Activated CD4-positive, alpha-beta T cell treated with anti-CD3 and anti-CD28 coated beads for 36 hours (primary cell): ENCODE data around the gene ALX4. TPM values are rescaled to one million over a fixed set of nuclear protein-coding genes. Genes with fewer than 3 reads are reported as not detected.
A peak's percentile ranks its signal among the peaks of the same experiment; 100 is the strongest.

Source experiments
- ATAC-seq: fragments of 200-7000 bp; cut with Tn5 transposase; one replicate; pipeline ENCODE4 v1.10.0; 2021; ENCODE audit warnings: mild to moderate bottlenecking, moderate library complexity
- CTCF ChIA-PET: fragments of 350-600 bp; sonication (Branson Sonifier 250); formaldehyde crosslinking; loops from one replicate; lab custom pipeline; 2021; ENCODE audit warnings: antibody characterized with exemption; lab: Charles Lee
- POLR2A ChIA-PET: fragments of 350-600 bp; sonication (Branson Sonifier 250); formaldehyde crosslinking; loops from one replicate; lab custom pipeline; 2021; ENCODE audit warnings: antibody characterized with exemption, inconsistent platforms; lab: Charles Lee
- DNase-seq: peaks from one replicate; pipeline ENCODE4 v3.0.0-alpha.2; 2020
- H3K27ac Mint-ChIP-seq: one replicate; pipeline ENCODE4 v1.8.0; 2021; ENCODE audit warnings: mixed read lengths
- H3K27me3 Mint-ChIP-seq: one replicate; pipeline ENCODE4 v1.8.0; 2021; ENCODE audit warnings: mixed read lengths
- H3K36me3 Mint-ChIP-seq: one replicate; pipeline ENCODE4 v1.8.0; 2021; ENCODE audit warnings: low read depth, mixed read lengths
- H3K4me1 Mint-ChIP-seq: one replicate; pipeline ENCODE4 v1.8.0; 2021; ENCODE audit warnings: mixed read lengths
- H3K4me3 Mint-ChIP-seq: one replicate; pipeline ENCODE4 v1.8.0; 2021; ENCODE audit warnings: mild to moderate bottlenecking, moderate library complexity, mixed read lengths
- H3K9me3 Mint-ChIP-seq: one replicate; pipeline ENCODE4 v1.8.0; 2021; ENCODE audit warnings: low read depth, mixed read lengths
- intact Hi-C, 2 experiments: fragments of 100-400 bp; cut with DNase I in 1 of 2; cut with micrococcal nuclease in 1 of 2; formaldehyde crosslinking; loops; one replicate each; pipeline versions ENCODE4 v1.14.2 to v1.15.1; 2022 to 2024; cut with DNase I, micrococcal nuclease
- total RNA-seq, 2 experiments: library from RNA; stranded (reverse); gene quantifications; one replicate each; pipeline ENCODE4 v1.2.3, GENCODE V29; 2021

Gene ALX4
- total RNA-seq, 2 experiments from 2014 or later: not detected

DNA sequence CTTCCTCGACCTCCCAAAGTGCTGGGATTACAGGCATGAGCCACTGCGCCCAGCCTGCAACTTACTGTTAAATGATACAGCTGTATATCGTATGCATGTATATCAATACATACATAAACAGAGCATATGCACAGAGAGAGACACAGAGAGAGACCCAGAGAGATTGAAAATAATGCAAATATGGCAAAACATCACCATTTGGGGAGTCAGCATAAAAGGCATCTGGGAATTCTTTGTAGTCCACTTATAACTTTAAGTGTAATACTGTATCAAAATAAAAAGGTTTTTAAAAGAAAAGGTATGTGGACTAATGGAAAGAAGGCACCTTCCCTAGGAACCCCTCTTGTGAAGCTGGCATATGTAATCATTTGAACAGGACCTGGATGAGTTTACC, 21.8 kb downstream of the ALX4 start:
- POLR2A ChIA-PET: no interaction called here
- Mint-ChIP-seq H3K27ac (no peak overlapping the region), H3K27me3 (peaks cover 2% of the 10 kb centered on the region), H3K36me3 (no peaks in the 10 kb centered on the region), H3K9me3 (no peaks in the 10 kb centered on the region), H3K4me1 (no peaks in the 10 kb centered on the region), H3K4me3 (no peak overlapping the region)
- CTCF ChIA-PET: interaction anchor here (0.6 to 0.8 kb wide), 2 partner anchors 37 to 820 kb away, joined by 3 read pairs; no protein-coding TSS in a partner anchor
- no peak for ATAC-seq
- intact Hi-C loops: loop anchor here (5.0 to 10.0 kb wide), 4 partner anchors 173 to 624 kb away; no protein-coding TSS in a partner anchor
- DNase-seq: no peak

DNA sequence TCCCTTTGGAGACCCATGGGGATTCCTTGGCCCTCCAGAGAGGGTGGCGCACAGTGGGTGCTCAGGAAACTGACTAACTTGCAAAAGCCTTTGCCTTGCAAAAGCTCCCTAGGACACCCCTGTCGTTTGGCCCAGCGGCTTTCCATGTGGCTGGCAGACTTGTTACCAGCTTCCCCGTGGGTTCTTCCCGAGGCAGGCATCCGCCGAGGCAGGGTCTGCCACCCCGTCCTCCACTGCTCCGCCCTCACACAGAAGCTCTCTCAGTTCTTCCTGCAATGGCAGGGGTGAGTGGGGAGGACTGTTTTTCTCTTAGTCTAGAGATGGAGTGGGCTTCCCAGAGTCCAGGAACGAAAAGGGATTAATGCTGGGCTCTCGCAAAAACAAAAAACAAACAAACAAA, 23.0 kb downstream of the ALX4 start:
- H3K4me1 Mint-ChIP-seq: no peaks in the 10 kb centered on the region
- DNase-seq: no peak

DNA sequence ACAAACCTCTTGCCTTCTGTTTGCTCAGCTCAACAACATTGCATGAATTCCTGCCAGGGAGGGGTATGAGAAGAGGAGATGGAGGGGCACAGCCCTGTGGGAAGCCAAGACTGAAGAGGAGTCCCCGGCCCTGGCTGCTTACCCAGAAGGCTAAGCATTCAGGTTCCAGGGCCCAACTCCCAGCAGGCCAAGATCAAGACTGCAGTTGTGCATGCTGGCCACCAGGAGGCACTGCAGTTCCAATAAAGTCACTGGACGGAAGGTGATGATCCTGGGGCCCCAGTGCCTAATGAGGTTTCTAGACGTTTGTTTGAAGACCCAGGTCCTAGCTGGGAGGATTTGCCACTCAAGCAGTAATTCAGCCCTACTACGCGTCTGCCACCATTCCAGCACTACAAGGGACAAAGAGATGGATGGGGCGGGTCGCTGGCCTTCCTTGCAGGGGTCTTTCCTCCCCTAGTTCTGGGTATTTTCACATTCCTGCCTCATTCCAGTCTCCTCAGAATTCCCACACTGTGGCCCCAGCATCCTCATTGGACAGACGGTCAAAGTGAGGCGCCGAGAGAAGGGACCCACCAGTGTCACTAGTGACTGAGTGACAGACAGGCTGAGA, 23.6 kb downstream of the ALX4 start:
- H3K27me3 Mint-ChIP-seq: peaks cover 2% of the 10 kb centered on the region
- no peaks in the 10 kb centered on the region for H3K9me3 Mint-ChIP-seq
- no peaks in the 10 kb centered on the region for H3K36me3 Mint-ChIP-seq
- intact Hi-C loops: loop anchor here (1.0 to 10.0 kb wide), 6 partner anchors 172 to 626 kb away; no protein-coding TSS in a partner anchor
- no peak overlapping the region for H3K27ac Mint-ChIP-seq
- ChIA-PET POLR2A (no interaction called here), CTCF (interaction anchor here (0.6 to 3.1 kb wide), 23 partner anchors 8 to 579 kb away, joined by 3 to 13 read pairs (median 4); partner anchors contain the start of gene EXT2)
- no peak overlapping the region for H3K4me3 Mint-ChIP-seq
- peak; percentile 85 for ATAC-seq
- no peaks in the 10 kb centered on the region for H3K4me1 Mint-ChIP-seq
- DNase-seq: peak; percentile 80

More for the DNA sequence above, 23.0 kb downstream of the ALX4 start:
- Mint-ChIP-seq H3K27me3 (peaks cover 2% of the 10 kb centered on the region), H3K36me3 (no peaks in the 10 kb centered on the region), H3K9me3 (no peaks in the 10 kb centered on the region), H3K4me3 (no peak overlapping the region), H3K27ac (no peak overlapping the region)
- ATAC-seq: no peak
- CTCF ChIA-PET: interaction anchor here (0.6 to 3.1 kb wide), 11 partner anchors 8 to 820 kb away, joined by 3 to 13 read pairs (median 5); partner anchors contain the start of gene EXT2
- POLR2A ChIA-PET: no interaction called here
- intact Hi-C loops: loop anchor here (1.0 to 10.0 kb wide), 6 partner anchors 172 to 625 kb away; no protein-coding TSS in a partner anchor

DNA sequence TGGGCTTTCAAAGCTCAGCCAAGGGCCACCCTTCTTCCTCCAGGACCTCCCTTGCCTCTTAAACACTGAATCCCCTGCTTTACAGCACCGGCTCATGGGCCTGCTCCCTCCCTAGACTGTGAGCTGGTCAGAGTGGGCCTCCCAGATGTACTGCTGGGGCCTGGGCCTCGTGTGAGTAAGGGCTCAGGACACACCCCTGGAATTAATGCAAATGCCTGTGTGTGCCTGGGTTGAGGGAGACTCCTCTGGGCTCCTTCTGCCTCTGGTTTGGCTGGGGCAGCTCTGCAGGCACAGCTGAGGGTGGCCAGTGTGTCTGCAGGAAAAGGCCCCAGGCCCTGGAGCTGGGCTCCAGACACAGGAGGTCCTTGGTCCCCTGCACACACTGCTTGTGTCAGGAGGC, 24.2 kb downstream of the ALX4 start:
- no peak overlapping the region for H3K4me3 Mint-ChIP-seq
- no peak overlapping the region for H3K27ac Mint-ChIP-seq
- no peaks in the 10 kb centered on the region for H3K9me3 Mint-ChIP-seq
- CTCF ChIA-PET: interaction anchor here (0.5 to 3.1 kb wide), 23 partner anchors 8 to 764 kb away, joined by 3 to 13 read pairs (median 4); partner anchors contain the start of gene EXT2
- no peaks in the 10 kb centered on the region for H3K4me1 Mint-ChIP-seq
- H3K27me3 Mint-ChIP-seq: peaks cover 2% of the 10 kb centered on the region
- DNase-seq (no peak), ATAC-seq (no peak)
- POLR2A ChIA-PET: no interaction called here
- no peaks in the 10 kb centered on the region for H3K36me3 Mint-ChIP-seq
- intact Hi-C loops: loop anchor here (1.0 to 10.0 kb wide), 6 partner anchors 171 to 627 kb away; no protein-coding TSS in a partner anchor

DNA sequence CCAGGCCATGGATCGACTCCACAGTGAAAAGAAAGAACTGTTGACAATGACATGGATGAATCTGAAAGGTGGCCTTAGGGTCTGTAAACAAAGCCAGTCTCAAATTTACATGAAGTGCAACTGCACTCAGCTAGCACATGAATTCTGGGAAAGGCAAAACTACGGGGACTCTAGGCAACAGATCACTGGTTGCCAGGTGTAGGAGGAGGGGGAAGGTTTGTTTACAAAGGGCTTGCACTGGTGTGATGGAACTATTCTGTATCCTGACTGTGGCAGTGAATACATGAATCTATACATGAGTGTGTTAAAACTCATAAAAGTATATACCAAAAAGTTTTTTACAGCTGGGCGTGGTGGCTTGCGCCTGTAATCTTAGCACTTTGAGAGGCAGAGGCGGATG, 27.3 kb downstream of the ALX4 start:
- ChIA-PET CTCF (interaction anchor here (0.7 kb wide), 1 partner anchor 29 kb away, joined by 3 read pairs; no protein-coding TSS in a partner anchor), POLR2A (no interaction called here)
- Mint-ChIP-seq H3K4me3 (no peak overlapping the region), H3K27ac (no peak overlapping the region), H3K36me3 (no peaks in the 10 kb centered on the region), H3K9me3 (no peaks in the 10 kb centered on the region), H3K27me3 (no peaks in the 10 kb centered on the region), H3K4me1 (no peaks in the 10 kb centered on the region)
- DNase-seq: no peak
- intact Hi-C loops: loop anchor here (10.0 kb wide), 3 partner anchors 168 to 612 kb away; no protein-coding TSS in a partner anchor
- no peak for ATAC-seq

DNA sequence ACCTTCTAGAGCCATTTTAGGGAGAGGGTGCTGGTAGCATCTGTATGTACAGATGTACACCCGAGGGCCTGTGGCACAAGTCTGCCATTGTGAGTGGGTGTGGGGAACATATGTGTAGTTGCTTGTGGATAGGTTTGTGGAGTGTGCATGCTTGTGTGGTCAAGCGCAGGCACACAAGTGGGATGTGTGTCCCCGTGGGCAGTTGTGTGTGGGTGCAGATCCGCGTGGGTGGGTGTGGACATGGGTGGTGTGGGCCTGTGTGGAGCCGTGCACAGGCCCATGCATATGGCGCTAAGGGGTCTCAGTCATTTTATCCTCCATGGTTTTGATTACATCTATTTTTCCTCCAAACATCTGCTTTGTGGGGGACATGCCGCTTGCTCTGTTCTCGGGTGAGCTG, 28.8 kb downstream of the ALX4 start:
- intact Hi-C loops: loop anchor here (10.0 kb wide), 3 partner anchors 166 to 614 kb away; no protein-coding TSS in a partner anchor
- ChIA-PET POLR2A (no interaction called here), CTCF (no interaction called here)
- Mint-ChIP-seq H3K4me3 (no peak overlapping the region), H3K36me3 (no peaks in the 10 kb centered on the region), H3K27me3 (no peaks in the 10 kb centered on the region), H3K4me1 (no peaks in the 10 kb centered on the region), H3K9me3 (no peaks in the 10 kb centered on the region), H3K27ac (no peak overlapping the region)
- ATAC-seq (no peak), DNase-seq (no peak)

DNA sequence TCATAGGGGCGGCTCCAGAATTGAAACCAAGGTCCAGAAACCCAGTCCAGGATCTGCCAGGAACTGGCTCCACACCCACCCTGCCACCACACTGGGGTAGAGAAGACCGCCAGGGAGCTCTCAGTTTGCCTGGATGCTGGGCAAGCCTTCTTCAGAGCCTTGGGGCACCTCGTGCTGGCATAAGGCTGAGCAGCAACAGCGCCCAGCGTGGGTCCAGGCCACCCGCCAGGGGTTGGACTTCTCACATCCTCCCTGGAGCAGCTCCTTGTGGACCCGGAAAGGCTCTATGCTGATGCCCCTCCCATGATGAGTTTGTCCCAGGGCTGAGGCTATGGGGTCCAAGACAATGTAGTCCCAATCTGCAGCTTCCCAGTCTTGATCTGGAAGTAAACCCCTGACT, 29.7 kb downstream of the ALX4 start:
- no peaks in the 10 kb centered on the region for H3K9me3 Mint-ChIP-seq
- no peaks in the 10 kb centered on the region for H3K27me3 Mint-ChIP-seq
- intact Hi-C loops: loop anchor here (10.0 kb wide), 3 partner anchors 165 to 615 kb away; no protein-coding TSS in a partner anchor
- no peaks in the 10 kb centered on the region for H3K4me1 Mint-ChIP-seq
- no peaks in the 10 kb centered on the region for H3K36me3 Mint-ChIP-seq
- no peak overlapping the region for H3K27ac Mint-ChIP-seq
- no peak overlapping the region for H3K4me3 Mint-ChIP-seq
- ATAC-seq (no peak), DNase-seq (no peak)
- CTCF ChIA-PET: interaction anchor here (1.0 kb wide), 1 partner anchor 117 kb away, joined by 3 read pairs; no protein-coding TSS in a partner anchor
- POLR2A ChIA-PET: no interaction called here

DNA sequence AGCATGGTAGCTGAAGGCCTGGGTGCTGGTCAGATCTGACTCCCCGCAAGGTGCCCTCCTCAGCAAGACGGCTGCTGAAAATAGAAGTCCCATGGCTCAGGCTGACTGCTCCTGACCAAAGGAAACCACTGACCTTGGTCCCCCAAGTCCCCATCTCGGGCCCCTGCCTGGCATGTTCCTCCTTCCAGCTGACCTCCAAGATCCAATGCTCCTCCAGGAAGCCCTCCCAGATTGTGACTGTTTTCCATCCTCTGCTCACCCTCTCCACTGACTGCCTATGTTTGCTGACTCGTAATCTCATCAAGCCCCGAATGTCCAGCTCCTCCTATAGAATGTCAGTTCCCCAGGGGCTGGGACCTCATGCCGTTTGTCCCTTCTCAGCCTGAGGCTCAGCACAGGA, 30.5 kb downstream of the ALX4 start:
- intact Hi-C loops: no loop called here
- ChIA-PET POLR2A (no interaction called here), CTCF (interaction anchor here (0.6 kb wide), 1 partner anchor 140 kb away, joined by 5 read pairs; no protein-coding TSS in a partner anchor)
- H3K27me3 Mint-ChIP-seq: no peaks in the 10 kb centered on the region
- DNase-seq: no peak
- ATAC-seq: no peak
- H3K27ac Mint-ChIP-seq: no peak overlapping the region
- no peak overlapping the region for H3K4me3 Mint-ChIP-seq
- H3K36me3 Mint-ChIP-seq: no peaks in the 10 kb centered on the region
- H3K9me3 Mint-ChIP-seq: no peaks in the 10 kb centered on the region
- H3K4me1 Mint-ChIP-seq: no peaks in the 10 kb centered on the region

DNA sequence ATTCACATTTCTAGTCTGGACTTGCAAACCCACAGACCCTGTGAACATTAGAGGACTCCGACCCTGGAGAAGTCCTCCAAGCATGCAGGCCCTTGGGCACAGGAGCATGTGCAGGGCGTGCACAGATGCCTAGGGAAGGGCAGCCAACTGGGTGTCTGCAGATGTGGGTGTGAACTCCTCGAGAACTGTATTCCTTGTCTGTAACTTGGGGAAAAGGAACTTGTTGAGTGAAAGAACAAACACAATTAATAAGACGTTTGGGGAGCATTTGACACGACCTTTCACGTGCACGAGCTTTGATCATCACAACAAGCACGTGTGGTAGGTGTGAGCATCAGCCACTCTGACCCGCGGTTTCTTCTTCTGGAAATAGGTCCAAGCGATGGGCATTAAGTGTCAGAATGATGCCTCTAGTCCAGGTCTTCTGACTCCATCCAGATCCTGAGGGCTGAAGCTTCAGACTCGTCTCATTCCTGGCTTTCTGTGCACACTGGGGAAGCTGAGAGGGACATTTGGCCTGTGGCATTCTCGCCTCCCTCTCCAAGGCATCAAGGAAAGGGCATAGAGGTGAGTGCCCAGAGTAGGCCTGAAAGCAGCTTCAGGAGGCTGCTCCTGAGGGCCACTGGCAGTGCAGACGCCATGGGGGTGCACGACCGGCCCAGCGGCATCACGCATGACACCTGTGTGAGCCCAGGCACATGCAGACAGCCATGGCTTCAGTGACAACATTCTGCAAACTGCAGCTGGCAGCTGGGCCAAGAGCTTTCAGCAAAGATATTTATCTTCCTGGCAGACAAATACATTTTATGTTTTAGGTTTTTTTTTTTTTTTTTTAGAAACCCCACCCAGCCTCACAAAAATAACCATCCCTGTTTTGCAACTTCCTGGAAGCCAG, 32.5 kb downstream of the ALX4 start:
- ATAC-seq: no peak
- ChIA-PET CTCF (interaction anchor here (0.6 to 1.7 kb wide), 4 partner anchors 8 to 175 kb away, joined by 3 to 5 read pairs (median 4); no protein-coding TSS in a partner anchor), POLR2A (no interaction called here)
- no peaks in the 10 kb centered on the region for H3K36me3 Mint-ChIP-seq
- no peaks in the 10 kb centered on the region for H3K4me1 Mint-ChIP-seq
- no peaks in the 10 kb centered on the region for H3K27me3 Mint-ChIP-seq
- intact Hi-C loops: no loop called here
- no peak for DNase-seq
- H3K9me3 Mint-ChIP-seq: no peaks in the 10 kb centered on the region
- no peak overlapping the region for H3K27ac Mint-ChIP-seq
- H3K4me3 Mint-ChIP-seq: no peak overlapping the region

DNA sequence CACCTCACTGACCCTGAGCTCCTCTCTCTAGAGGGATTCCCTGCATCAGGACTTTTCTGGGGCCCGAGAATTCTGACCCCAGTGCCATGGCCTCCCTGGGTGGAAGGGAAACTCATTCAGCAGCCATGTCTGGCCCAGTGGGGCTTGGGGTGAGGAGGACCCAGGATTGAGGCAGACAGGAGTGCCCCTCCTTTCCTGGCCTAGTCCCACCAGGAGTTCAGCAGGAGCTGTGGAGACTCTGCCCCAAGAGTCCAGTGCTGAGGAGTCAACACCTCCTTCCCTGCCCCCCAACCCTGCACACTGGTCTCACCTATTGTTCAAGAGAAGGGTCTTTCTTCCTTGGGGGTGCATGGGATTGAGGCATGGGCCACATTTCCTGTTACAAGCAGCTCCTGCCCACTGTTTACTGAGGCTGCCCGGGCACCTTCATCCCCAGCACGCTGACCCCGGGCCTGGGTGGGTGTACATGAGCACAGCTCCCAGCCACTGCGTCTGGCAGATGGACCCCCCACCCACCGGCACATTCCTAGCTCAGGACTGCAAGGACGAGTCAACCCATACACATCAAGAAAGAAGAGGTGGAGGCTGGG, 33.9 kb downstream of the ALX4 start:
- H3K4me1 Mint-ChIP-seq: no peaks in the 10 kb centered on the region
- peaks cover 4% of the 10 kb centered on the region for H3K27me3 Mint-ChIP-seq
- ChIA-PET POLR2A (no interaction called here), CTCF (interaction anchor here (1.7 kb wide), 1 partner anchor 10 kb away, joined by 5 read pairs; no protein-coding TSS in a partner anchor)
- H3K36me3 Mint-ChIP-seq: no peaks in the 10 kb centered on the region
- intact Hi-C loops: no loop called here
- no peak for ATAC-seq
- no peak overlapping the region for H3K27ac Mint-ChIP-seq
- no peak for DNase-seq
- no peaks in the 10 kb centered on the region for H3K9me3 Mint-ChIP-seq
- no peak overlapping the region for H3K4me3 Mint-ChIP-seq

DNA sequence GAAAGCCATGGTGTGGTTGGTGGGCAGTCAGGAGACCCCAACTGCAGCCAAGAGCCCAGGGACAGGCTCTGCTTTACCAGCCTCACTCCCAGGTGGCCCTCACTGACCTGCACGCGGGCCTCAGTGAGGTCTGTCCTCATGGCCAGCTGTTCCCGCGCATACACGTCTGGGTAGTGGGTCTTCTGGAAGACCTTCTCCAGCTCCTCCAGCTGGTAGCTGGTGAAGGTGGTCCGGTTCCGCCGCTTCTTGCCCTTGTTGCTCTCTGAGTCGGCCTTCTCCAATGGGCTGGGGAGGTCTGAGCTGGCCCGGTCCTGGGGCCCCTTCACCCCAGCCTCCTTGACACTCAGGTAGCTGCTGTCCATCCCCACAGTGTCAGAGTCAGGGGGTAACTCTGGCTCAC, 34.7 kb downstream of the ALX4 start:
- DNase-seq (no peak), ATAC-seq (no peak)
- no peak overlapping the region for H3K4me3 Mint-ChIP-seq
- no peaks in the 10 kb centered on the region for H3K4me1 Mint-ChIP-seq
- H3K27ac Mint-ChIP-seq: no peak overlapping the region
- H3K9me3 Mint-ChIP-seq: no peaks in the 10 kb centered on the region
- POLR2A ChIA-PET: no interaction called here
- peaks cover 4% of the 10 kb centered on the region for H3K27me3 Mint-ChIP-seq
- CTCF ChIA-PET: no interaction called here
- H3K36me3 Mint-ChIP-seq: no peaks in the 10 kb centered on the region
- intact Hi-C loops: no loop called here
